Choroid plexus epithelial cell (primary cell): Measurements from ENCODE around the gene RASGRF1.
A peak's percentile ranks its signal among the peaks of the same experiment; 100 is the strongest.

Experiments
- DNase-seq: peaks from one replicate; pipeline ENCODE4 v3.0.0-alpha.2; 2010; ENCODE audit warnings: low read depth
- H3K4me3 ChIP-seq: 2 replicates; pipeline ENCODE4 v1.5.1; 2011; ENCODE audit warnings: low read depth, mild to moderate bottlenecking, control low read depth, low read length, moderate library complexity
- TF ChIP-seq, protein P1 (sequence below): conservative IDR thresholded peaks from 2 replicates; pipeline ENCODE4 v1.5.1; 2011; ENCODE audit warnings: low read depth, mild to moderate bottlenecking, control low read depth, inconsistent platforms, low read length, moderate library complexity

The RASGRF1 gene

DNA sequence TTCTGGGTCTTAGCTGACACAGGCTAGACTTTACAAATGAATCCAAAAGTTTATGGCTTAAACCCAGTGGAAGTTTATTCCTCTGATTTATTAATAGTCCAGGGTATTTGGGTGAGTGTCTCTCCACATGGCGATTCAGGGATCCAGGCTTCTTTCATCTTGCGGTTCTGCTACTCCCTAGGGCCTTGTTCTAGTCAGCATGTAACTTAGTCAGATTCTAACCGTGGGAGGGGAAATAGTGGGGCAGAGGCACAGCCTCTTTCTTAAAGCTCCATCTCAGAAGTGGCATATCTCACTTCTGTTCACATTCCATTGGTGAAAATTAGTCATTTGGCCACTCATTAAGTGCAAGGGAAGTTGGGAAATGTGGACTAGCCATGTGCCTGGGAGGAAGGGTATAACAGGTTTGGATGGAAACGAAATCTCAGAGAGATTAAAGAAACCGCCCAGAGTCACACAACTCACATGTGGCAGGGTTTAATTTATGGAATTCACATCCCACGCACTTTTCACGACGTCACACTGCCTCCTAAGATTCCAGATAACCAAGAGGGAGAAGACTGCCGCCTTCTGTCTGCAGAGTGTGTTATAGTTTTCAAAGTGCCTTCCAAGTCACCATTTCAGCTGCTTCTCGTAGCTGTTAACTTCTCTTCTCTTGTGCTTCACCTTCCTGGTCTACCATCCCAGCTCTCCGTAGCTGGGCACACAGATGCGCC, 11.4 kb upstream of the RASGRF1 start:
- no peak overlapping the region for H3K4me3 ChIP-seq
- TF ChIP-seq, protein P1, sequence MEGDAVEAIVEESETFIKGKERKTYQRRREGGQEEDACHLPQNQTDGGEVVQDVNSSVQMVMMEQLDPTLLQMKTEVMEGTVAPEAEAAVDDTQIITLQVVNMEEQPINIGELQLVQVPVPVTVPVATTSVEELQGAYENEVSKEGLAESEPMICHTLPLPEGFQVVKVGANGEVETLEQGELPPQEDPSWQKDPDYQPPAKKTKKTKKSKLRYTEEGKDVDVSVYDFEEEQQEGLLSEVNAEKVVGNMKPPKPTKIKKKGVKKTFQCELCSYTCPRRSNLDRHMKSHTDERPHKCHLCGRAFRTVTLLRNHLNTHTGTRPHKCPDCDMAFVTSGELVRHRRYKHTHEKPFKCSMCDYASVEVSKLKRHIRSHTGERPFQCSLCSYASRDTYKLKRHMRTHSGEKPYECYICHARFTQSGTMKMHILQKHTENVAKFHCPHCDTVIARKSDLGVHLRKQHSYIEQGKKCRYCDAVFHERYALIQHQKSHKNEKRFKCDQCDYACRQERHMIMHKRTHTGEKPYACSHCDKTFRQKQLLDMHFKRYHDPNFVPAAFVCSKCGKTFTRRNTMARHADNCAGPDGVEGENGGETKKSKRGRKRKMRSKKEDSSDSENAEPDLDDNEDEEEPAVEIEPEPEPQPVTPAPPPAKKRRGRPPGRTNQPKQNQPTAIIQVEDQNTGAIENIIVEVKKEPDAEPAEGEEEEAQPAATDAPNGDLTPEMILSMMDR: no peak
- DNase-seq: no peak

DNA sequence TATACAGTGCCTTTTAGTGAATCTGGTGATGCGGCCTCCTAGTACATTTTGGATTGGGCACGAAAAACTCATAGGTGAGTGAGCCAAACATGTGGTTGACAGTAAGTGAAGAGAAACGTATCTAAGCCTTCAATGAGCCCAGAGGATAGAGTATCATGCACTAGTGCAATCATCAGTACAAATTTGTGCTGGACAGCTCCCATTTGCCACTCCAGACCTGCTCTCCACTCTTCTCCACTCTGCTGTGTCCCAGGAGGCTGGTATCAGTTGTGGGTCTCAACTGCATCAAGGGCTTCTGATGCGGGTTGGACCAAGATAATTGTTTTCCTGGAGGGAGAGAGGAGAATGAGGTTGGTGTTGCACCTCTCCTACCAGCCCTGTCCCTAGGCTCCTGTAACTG, 9.1 kb upstream of the RASGRF1 start:
- H3K4me3 ChIP-seq: no peak overlapping the region
- DNase-seq: peak; percentile 7
- TF ChIP-seq, protein P1: no peak

DNA sequence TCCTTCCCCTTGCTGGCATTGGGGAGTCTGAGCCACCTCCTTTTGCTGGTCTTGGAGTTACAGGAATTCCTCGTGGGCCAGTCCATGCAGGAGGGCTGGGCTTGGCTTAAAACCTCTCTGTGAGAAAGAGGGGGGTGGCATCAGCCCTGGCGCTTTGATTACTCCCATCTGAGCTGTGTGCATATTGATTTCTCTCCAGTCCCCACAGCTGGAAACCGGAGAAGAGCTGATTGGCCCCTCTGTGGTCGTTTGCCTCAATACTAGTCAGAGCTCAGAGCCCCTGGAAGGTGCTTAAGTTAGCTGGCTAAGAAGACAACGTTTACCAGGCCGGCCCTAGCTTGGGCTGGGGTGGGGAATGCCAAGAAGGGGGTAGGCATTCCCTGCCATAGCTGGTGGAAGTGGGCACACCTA, 4.0 kb upstream of the RASGRF1 start:
- TF ChIP-seq, protein P1: no peak
- no peak for DNase-seq
- no peak overlapping the region for H3K4me3 ChIP-seq

DNA sequence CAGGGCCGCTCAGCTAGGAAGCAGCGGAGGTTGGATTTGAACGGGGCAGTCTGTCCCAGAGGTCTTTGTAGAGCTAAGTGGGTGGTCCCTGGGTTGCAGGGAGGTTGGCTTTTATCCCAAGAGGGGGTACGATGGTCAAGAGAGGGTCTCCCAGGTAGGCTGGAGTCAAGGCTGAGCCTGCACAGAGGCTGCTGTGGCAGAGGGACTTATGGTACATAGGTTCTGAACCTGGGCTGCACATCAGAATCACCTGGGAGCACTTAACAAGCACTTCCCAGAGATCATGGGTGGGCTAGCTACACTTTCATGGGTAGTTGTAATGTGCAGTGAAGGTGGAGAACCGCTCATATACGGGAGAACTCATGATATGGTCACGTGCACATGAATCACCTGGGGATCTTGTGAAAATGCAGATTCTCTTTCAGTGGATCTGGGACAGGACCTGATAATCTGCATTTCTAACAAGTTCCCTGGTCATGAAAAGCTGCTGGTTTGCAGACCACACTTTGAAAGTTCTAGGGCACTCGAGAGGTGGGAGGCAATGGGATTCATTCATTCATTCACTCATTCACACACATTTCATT, 2.9 kb upstream of the RASGRF1 start:
- no peak overlapping the region for H3K4me3 ChIP-seq
- DNase-seq: no peak
- TF ChIP-seq, protein P1: no peak

DNA sequence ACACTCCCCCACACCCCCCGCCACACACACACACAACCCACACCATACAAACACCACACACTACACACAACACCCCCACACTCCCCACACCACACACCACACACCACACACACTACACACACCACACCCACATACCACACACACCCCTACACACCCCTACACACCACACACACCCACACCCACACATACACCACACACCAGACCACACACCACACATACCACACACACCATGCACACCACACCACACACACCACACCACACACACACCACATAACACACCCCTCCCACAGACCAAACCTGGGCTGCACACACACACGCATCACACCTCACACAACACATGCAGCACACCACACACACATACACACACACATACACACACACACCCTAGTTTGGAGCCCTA, 1.8 kb upstream of the RASGRF1 start:
- H3K4me3 ChIP-seq: no peak overlapping the region
- no peak for DNase-seq
- TF ChIP-seq, protein P1: no peak

DNA sequence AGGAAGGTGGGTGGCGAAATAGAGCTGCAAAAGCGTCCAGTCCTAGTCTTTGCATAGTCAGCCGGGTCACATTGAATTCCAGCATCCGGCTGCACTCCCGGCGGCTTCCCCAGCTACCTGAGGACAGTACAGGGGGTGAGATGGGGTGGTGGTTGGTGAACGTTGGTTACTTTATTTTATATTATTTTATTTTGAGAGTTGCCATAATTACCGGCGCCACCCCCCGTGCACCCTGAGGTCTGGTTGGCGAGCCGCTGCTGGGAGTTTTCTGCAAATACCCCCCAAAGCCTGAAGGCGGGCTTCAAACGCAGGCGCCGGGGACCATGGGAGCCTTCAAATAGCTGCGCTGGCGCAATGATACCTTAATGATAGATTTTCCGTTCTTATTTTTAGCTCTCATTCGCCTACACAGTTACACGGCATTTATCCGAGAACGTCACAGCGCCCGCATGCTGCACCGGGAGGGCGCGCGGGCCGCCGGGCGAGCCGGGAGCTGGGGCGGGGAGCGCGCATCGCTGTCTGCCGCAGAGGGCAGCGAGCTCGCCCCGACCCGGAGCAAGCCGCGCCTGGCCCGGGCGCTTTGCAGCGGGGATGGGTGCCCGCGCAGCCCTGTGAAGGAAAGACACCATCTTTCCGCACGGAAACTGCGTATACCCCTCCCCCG, 756 bp upstream of the RASGRF1 start:
- DNase-seq: peak; percentile 12
- TF ChIP-seq, protein P1: no peak
- no peak overlapping the region for H3K4me3 ChIP-seq
